ENCODE data around the gene APH1B. TPM values are rescaled to one million over a fixed set of nuclear protein-coding genes. Genes with fewer than 3 reads are reported as not detected.

APH1B gene
- total RNA-seq, 1 experiment from 2014 or later = 5.8 TPM

DNA sequence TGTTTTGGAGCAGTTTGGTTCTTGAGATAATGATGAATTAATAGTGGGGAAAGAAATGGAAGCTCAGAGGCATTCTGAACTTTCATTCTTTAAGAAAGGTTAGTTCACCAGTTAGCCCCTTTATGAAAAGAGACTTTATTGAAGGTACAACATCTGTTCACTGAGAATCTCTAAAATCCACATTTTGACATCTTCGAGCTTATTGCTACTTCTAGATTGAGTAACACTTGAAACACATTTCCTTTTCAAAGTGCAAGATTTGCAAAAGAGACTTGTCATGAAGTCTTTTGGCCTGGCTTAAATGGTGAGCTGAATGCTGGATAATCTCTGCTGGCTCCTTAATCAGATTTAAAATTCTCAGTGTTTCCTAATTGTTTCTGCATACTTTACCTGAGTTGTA is 45.7 kb upstream of the APH1B start:
- CTCF ChIA-PET = no interaction called here
- TF ChIP-seq, protein P1, sequence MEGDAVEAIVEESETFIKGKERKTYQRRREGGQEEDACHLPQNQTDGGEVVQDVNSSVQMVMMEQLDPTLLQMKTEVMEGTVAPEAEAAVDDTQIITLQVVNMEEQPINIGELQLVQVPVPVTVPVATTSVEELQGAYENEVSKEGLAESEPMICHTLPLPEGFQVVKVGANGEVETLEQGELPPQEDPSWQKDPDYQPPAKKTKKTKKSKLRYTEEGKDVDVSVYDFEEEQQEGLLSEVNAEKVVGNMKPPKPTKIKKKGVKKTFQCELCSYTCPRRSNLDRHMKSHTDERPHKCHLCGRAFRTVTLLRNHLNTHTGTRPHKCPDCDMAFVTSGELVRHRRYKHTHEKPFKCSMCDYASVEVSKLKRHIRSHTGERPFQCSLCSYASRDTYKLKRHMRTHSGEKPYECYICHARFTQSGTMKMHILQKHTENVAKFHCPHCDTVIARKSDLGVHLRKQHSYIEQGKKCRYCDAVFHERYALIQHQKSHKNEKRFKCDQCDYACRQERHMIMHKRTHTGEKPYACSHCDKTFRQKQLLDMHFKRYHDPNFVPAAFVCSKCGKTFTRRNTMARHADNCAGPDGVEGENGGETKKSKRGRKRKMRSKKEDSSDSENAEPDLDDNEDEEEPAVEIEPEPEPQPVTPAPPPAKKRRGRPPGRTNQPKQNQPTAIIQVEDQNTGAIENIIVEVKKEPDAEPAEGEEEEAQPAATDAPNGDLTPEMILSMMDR (conservative IDR thresholded peaks at IDR 0.05) = no peak
- TF ChIP-seq EZH2 (IDR thresholded peaks at IDR 0.05; ENCODE audit: low read depth) = no peak
- Histone ChIP-seq H3K4me3 (no peak overlapping the region), H3K4me2 (no peak overlapping the region), H4K20me1 (ENCODE audit: insufficient read depth) (no peaks in the 10 kb centered on the region), H3K4me1 (replicated peaks; ENCODE audit: insufficient read depth) (peaks cover 54% of the 10 kb centered on the region), H3K9me2 (ENCODE audit: insufficient read depth) (no peaks in the 10 kb centered on the region), H3K9me3 (ENCODE audit: insufficient read depth, low read depth) (no peaks in the 10 kb centered on the region), H3K36me3 (ENCODE audit: low read depth) (no peaks in the 10 kb centered on the region), H3K27ac (no peak overlapping the region), H3K79me2 (ENCODE audit: low read depth) (peaks cover 17% of the 10 kb centered on the region; the same call in 1 of the 2 replicates), H2AFZ (no peak overlapping the region), H3F3A (ENCODE audit: insufficient read depth, low read depth) (peaks cover 33% of the 10 kb centered on the region; the same call in 1 of the 2 replicates), H3K27me3 (ENCODE audit: insufficient read depth, low read depth) (no peaks in the 10 kb centered on the region)
- no peak for DNase-seq
- intact Hi-C loops (cut with micrococcal nuclease; ENCODE audit: unreplicated experiment) = no loop called here
- POLR2A ChIA-PET (ENCODE audit: unreplicated experiment) = no interaction called here
- BruUV-seq (replicated peaks) = no TSS peak

DNA sequence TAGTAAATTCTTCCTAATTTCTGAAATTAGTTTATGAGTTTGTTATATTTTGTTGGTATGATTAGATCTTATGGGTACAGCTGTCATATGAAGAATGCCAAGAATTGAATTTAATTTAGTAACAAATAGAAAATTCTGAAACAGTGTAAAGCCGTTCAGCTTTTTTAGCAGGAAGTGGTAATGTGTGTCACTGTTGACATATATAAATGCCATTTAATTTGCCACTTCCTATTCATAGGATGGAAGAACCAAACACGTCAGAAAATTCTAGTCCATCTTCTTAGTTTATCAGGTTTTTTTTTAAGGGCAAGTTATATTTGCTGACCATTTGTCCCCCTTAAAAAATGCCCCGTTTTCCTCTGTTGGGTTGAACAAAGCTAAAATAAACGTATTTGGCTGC is 45.0 kb upstream of the APH1B start:
- Histone ChIP-seq H3K4me2 (no peak overlapping the region), H3K4me1 (replicated peaks; ENCODE audit: insufficient read depth) (peaks cover 54% of the 10 kb centered on the region), H3K27me3 (ENCODE audit: insufficient read depth, low read depth) (no peaks in the 10 kb centered on the region), H3K9me3 (ENCODE audit: insufficient read depth, low read depth) (no peaks in the 10 kb centered on the region), H3K79me2 (ENCODE audit: low read depth) (peaks cover 21% of the 10 kb centered on the region; the same call in 1 of the 2 replicates), H2AFZ (no peak overlapping the region), H3K9me2 (ENCODE audit: insufficient read depth) (no peaks in the 10 kb centered on the region), H3K4me3 (no peak overlapping the region), H3K36me3 (ENCODE audit: low read depth) (no peaks in the 10 kb centered on the region), H3K27ac (no peak overlapping the region), H4K20me1 (ENCODE audit: insufficient read depth) (no peaks in the 10 kb centered on the region), H3F3A (ENCODE audit: insufficient read depth, low read depth) (peaks cover 33% of the 10 kb centered on the region; the same call in 1 of the 2 replicates)
- DNase-seq = no peak
- ChIA-PET CTCF (interaction anchor here (0.6 to 0.7 kb wide), 2 partner anchors 21 to 824 kb away, joined by 4 to 5 read pairs; no protein-coding TSS in a partner anchor), POLR2A (ENCODE audit: unreplicated experiment) (no interaction called here)
- no TSS peak for BruUV-seq (replicated peaks)
- intact Hi-C loops (cut with micrococcal nuclease; ENCODE audit: unreplicated experiment) = no loop called here
- TF ChIP-seq EZH2 (IDR thresholded peaks at IDR 0.05; ENCODE audit: low read depth) = no peak
- TF ChIP-seq, protein P1 (conservative IDR thresholded peaks at IDR 0.05) = no peak

DNA sequence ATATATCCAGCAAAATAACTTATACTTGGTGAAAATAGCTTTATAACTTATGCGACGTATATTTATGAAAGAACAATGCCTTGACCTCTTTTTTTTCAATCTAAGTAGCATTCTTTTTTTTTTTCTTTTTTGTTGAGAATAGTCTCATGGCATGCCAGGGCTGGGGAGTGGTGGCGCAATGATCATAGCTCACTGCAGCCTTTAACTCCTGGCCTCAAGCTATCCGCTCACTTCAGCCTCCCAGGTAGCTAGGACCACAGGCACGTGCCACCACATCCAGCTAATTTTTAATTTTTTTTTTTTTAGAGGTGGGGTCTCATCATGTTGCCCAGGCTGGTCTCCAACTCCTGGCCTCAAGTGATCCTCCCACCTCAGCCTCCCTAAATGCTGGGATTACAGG is 44.5 kb upstream of the APH1B start:
- H3K9me2 ChIP-seq (ENCODE audit: insufficient read depth) = no peaks in the 10 kb centered on the region
- H3K4me3 ChIP-seq = no peak overlapping the region
- peaks cover 52% of the 10 kb centered on the region for H3K4me1 ChIP-seq (replicated peaks; ENCODE audit: insufficient read depth)
- TF ChIP-seq, protein P1 (conservative IDR thresholded peaks at IDR 0.05) = no peak
- no peak for TF ChIP-seq EZH2 (IDR thresholded peaks at IDR 0.05; ENCODE audit: low read depth)
- CTCF ChIA-PET = interaction anchor here (0.6 to 0.7 kb wide), 2 partner anchors 21 to 823 kb away, joined by 4 to 5 read pairs; no protein-coding TSS in a partner anchor
- no peak overlapping the region for H2AFZ ChIP-seq
- H3K4me2 ChIP-seq = 0 out of 2 replicates have a peak overlapping the region, but pooled peaks have one; percentile 49
- POLR2A ChIA-PET (ENCODE audit: unreplicated experiment) = no interaction called here
- no peaks in the 10 kb centered on the region for H3K36me3 ChIP-seq (ENCODE audit: low read depth)
- H3F3A ChIP-seq (ENCODE audit: insufficient read depth, low read depth) = peaks cover 32% of the 10 kb centered on the region
- H3K27ac ChIP-seq = no peak overlapping the region; the same call in 1 of the 2 replicates
- no peak for DNase-seq
- no peaks in the 10 kb centered on the region for H3K27me3 ChIP-seq (ENCODE audit: insufficient read depth, low read depth)
- no TSS peak for BruUV-seq (replicated peaks)
- H3K9me3 ChIP-seq (ENCODE audit: insufficient read depth, low read depth) = no peaks in the 10 kb centered on the region
- no peaks in the 10 kb centered on the region for H4K20me1 ChIP-seq (ENCODE audit: insufficient read depth)
- intact Hi-C loops (cut with micrococcal nuclease; ENCODE audit: unreplicated experiment) = no loop called here
- peaks cover 24% of the 10 kb centered on the region; the same call in 1 of the 2 replicates for H3K79me2 ChIP-seq (ENCODE audit: low read depth)
